ENCODE measurements around the gene RBMS1.

The RBMS1 gene

DNA sequence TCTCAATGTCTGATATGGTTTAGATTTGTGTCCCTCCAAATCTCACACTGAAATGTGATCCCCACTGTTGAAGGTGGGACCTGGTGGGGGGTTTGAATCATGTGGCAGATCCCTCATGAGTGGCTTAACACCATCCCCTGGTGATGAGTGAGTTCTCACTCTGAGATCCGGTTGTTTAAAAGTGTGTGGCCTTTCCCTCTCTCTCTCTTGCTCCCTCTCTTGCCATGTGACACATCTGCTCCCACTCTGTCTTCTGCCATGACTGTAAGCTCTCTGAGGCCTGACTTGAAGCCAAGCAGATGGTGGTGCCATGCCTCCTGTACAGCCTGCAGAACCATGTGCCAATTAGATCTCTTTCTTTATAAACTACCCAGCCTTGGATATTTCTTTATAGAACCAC lies 108.8 kb downstream of the RBMS1 start:
- Histone ChIP-seq H3K4me2 (ENCODE audit: low read length) (no peak overlapping the region), H3K4me3 (ENCODE audit: low read length) (no peak overlapping the region), H3K9me2 (replicated peaks; ENCODE audit: control insufficient read depth, low read length) (no peaks in the 10 kb centered on the region), H3K36me3 (ENCODE audit: control insufficient read depth, low read length) (no peaks in the 10 kb centered on the region), H3K4me1 (ENCODE audit: control insufficient read depth, low read length) (peaks cover 5% of the 10 kb centered on the region; the same call in 1 of the 2 replicates), H3K27ac (ENCODE audit: low read depth, low read length) (no peak overlapping the region), H3F3A (ENCODE audit: control insufficient read depth, insufficient read depth) (no peaks in the 10 kb centered on the region), H3K27me3 (ENCODE audit: control insufficient read depth, low read length) (no peaks in the 10 kb centered on the region), H4K20me1 (ENCODE audit: control insufficient read depth, insufficient read depth, low read depth, low read length) (no peaks in the 10 kb centered on the region; the same call in 1 of the 2 replicates), H3K9me3 (ENCODE audit: control insufficient read depth, insufficient read depth, low read length) (no peaks in the 10 kb centered on the region), H3K79me2 (ENCODE audit: control insufficient read depth, low read length) (no peaks in the 10 kb centered on the region)
- TF ChIP-seq EZH2phosphoT487 (IDR thresholded peaks at IDR 0.05; ENCODE audit: borderline replicate concordance, low read length), result no peak
- TF ChIP-seq, protein P1, sequence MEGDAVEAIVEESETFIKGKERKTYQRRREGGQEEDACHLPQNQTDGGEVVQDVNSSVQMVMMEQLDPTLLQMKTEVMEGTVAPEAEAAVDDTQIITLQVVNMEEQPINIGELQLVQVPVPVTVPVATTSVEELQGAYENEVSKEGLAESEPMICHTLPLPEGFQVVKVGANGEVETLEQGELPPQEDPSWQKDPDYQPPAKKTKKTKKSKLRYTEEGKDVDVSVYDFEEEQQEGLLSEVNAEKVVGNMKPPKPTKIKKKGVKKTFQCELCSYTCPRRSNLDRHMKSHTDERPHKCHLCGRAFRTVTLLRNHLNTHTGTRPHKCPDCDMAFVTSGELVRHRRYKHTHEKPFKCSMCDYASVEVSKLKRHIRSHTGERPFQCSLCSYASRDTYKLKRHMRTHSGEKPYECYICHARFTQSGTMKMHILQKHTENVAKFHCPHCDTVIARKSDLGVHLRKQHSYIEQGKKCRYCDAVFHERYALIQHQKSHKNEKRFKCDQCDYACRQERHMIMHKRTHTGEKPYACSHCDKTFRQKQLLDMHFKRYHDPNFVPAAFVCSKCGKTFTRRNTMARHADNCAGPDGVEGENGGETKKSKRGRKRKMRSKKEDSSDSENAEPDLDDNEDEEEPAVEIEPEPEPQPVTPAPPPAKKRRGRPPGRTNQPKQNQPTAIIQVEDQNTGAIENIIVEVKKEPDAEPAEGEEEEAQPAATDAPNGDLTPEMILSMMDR (IDR thresholded peaks at IDR 0.05; ENCODE audit: low read depth, low read length, poor library complexity, severe bottlenecking), result no peak

DNA sequence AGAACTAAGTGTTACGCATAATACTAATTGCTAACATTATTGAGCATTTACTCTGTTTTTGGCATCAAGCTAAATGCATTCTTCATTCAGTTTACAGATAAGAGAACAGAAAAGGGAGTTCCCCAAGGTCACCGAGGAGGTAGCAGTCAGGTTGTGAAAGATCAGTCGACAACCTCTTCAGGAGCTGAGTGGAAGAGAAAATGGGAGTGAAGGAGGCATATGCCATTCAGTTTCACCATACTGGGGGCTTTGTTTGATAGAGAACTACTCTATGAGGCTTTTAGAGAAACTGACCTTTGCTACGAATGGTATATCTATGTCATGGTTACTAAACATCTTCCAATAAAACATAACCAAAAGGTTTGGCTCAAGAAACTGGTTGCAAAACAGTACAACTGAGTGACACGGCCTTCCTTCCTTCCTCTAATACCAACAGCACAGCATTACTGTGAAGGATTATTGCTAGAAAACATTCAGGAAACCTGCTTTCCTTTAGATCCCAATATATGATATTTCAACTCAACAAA lies 112.1 kb downstream of the RBMS1 start:
- H3K27me3 ChIP-seq (ENCODE audit: control insufficient read depth, low read length), result no peaks in the 10 kb centered on the region
- no peaks in the 10 kb centered on the region for H3F3A ChIP-seq (ENCODE audit: control insufficient read depth, insufficient read depth)
- H3K79me2 ChIP-seq (ENCODE audit: control insufficient read depth, low read length), result no peaks in the 10 kb centered on the region
- H3K4me2 ChIP-seq (ENCODE audit: low read length), result no peak overlapping the region
- H3K27ac ChIP-seq (ENCODE audit: low read depth, low read length), result no peak overlapping the region
- H3K9me2 ChIP-seq (replicated peaks; ENCODE audit: control insufficient read depth, low read length), result no peaks in the 10 kb centered on the region
- H3K4me3 ChIP-seq (ENCODE audit: low read length), result no peak overlapping the region
- H3K9me3 ChIP-seq (ENCODE audit: control insufficient read depth, insufficient read depth, low read length), result no peaks in the 10 kb centered on the region
- H3K4me1 ChIP-seq (ENCODE audit: control insufficient read depth, low read length), result no peaks in the 10 kb centered on the region
- no peaks in the 10 kb centered on the region for H3K36me3 ChIP-seq (ENCODE audit: control insufficient read depth, low read length)
- TF ChIP-seq EZH2phosphoT487 (IDR thresholded peaks at IDR 0.05; ENCODE audit: borderline replicate concordance, low read length), result no peak
- TF ChIP-seq, protein P1 (IDR thresholded peaks at IDR 0.05; ENCODE audit: low read depth, low read length, poor library complexity, severe bottlenecking), result no peak
- H4K20me1 ChIP-seq (ENCODE audit: control insufficient read depth, insufficient read depth, low read depth, low read length), result no peaks in the 10 kb centered on the region; the same call in 1 of the 2 replicates

GRCh38 chr2:160380611-160381010 lies 113.0 kb downstream of the RBMS1 start:
- TF ChIP-seq EZH2phosphoT487 (IDR thresholded peaks at IDR 0.05; ENCODE audit: borderline replicate concordance, low read length), result no peak
- TF ChIP-seq, protein P1 (IDR thresholded peaks at IDR 0.05; ENCODE audit: low read depth, low read length, poor library complexity, severe bottlenecking), result no peak
- no peaks in the 10 kb centered on the region for H3K9me3 ChIP-seq (ENCODE audit: control insufficient read depth, insufficient read depth, low read length)
- H3K4me1 ChIP-seq (ENCODE audit: control insufficient read depth, low read length), result peaks cover 8% of the 10 kb centered on the region
- no peaks in the 10 kb centered on the region for H3K9me2 ChIP-seq (replicated peaks; ENCODE audit: control insufficient read depth, low read length)
- H3K79me2 ChIP-seq (ENCODE audit: control insufficient read depth, low read length), result no peaks in the 10 kb centered on the region
- H3F3A ChIP-seq (ENCODE audit: control insufficient read depth, insufficient read depth), result no peaks in the 10 kb centered on the region
- H3K27me3 ChIP-seq (ENCODE audit: control insufficient read depth, low read length), result no peaks in the 10 kb centered on the region
- no peak overlapping the region for H3K4me3 ChIP-seq (ENCODE audit: low read length)
- H3K27ac ChIP-seq (ENCODE audit: low read depth, low read length), result no peak overlapping the region
- no peak overlapping the region for H3K4me2 ChIP-seq (ENCODE audit: low read length)
- no peaks in the 10 kb centered on the region for H3K36me3 ChIP-seq (ENCODE audit: control insufficient read depth, low read length)
- no peaks in the 10 kb centered on the region; the same call in 1 of the 2 replicates for H4K20me1 ChIP-seq (ENCODE audit: control insufficient read depth, insufficient read depth, low read depth, low read length)

Data from DOHH2 (cell line).